22Rv1 (cell line): ENCODE results near the gene CDK6.

Source experiments
- ZFX ChIP-seq: fragments of 450-650 bp; IDR thresholded peaks from 2 replicates; pipeline ENCODE4 v1.6.1; 2017; ENCODE audit warnings: antibody characterized with exemption, borderline replicate concordance
- TF ChIP-seq, protein P1 (sequence below): fragments of 450-650 bp; IDR thresholded peaks from 2 replicates; pipeline ENCODE4 v1.5.1; 2017; ENCODE audit warnings: mild to moderate bottlenecking

DNA sequence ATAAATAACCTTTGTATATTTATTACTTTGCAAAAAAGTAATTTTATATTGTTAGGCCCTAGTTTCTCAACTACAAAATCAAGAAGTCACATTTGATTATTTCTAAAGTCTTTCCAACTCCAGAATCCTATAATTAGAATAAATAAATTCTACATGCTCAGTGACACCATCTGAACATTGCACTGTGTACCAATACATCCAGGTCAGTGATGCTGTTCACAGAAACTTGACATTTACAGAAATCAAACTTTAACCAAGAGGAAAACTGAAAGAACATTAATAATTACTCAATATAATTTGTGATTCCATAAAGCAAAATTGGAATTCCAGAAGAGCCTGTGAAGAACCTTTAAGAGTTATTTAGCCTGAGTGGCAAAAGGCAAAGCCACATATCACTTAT, 142.2 kb downstream of the CDK6 start:
- TF ChIP-seq, protein P1, sequence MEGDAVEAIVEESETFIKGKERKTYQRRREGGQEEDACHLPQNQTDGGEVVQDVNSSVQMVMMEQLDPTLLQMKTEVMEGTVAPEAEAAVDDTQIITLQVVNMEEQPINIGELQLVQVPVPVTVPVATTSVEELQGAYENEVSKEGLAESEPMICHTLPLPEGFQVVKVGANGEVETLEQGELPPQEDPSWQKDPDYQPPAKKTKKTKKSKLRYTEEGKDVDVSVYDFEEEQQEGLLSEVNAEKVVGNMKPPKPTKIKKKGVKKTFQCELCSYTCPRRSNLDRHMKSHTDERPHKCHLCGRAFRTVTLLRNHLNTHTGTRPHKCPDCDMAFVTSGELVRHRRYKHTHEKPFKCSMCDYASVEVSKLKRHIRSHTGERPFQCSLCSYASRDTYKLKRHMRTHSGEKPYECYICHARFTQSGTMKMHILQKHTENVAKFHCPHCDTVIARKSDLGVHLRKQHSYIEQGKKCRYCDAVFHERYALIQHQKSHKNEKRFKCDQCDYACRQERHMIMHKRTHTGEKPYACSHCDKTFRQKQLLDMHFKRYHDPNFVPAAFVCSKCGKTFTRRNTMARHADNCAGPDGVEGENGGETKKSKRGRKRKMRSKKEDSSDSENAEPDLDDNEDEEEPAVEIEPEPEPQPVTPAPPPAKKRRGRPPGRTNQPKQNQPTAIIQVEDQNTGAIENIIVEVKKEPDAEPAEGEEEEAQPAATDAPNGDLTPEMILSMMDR = no peak
- no peak for TF ChIP-seq ZFX
